Stimulated activated CD8-positive, alpha-beta memory T cell treated with anti-CD3 and anti-CD28 coated beads, Interleukin-2, amount 100 ng/mL, for 1 hour (primary cell): ENCODE data around the gene LYPLAL1.
"Not testable (repeated sequence)": the region's sequence is repeated elsewhere in the genome, so short reads cannot be mapped to it uniquely, and the experiment has no call there.

Source experiments
- DNase-seq, 2 donors: peaks; one replicate each; pipeline ENCODE4 v3.0.0-alpha.2; 2020; ENCODE audit warnings: low read depth in 2 of 2

Gene LYPLAL1

GRCh38 chr1:219163401-219163954, 10.2 kb upstream of the LYPLAL1 start:
- no peak for DNase-seq

GRCh38 chr1:219171192-219171935, 2.3 kb upstream of the LYPLAL1 start:
- no peak for DNase-seq

GRCh38 chr1:219172821-219173220, 857 bp upstream of the LYPLAL1 start:
- no peak for DNase-seq

GRCh38 chr1:219173434-219173757, 282 bp upstream of the LYPLAL1 start:
- DNase-seq, result no peak

- no peak for DNase-seq
Measured at GRCh38 chr1:219174460-219175211, 958 bp downstream of the LYPLAL1 start.

- no peak for DNase-seq
Measured at GRCh38 chr1:219175212-219175564, 1.5 kb downstream of the LYPLAL1 start.

- DNase-seq, result no peak
Measured at GRCh38 chr1:219176168-219176567, 2.5 kb downstream of the LYPLAL1 start.

GRCh38 chr1:219177363-219177762, 3.7 kb downstream of the LYPLAL1 start:
- no peak for DNase-seq

- DNase-seq, result no peak
Measured at GRCh38 chr1:219177940-219178339, 4.3 kb downstream of the LYPLAL1 start.

- DNase-seq, result no peak
Measured at GRCh38 chr1:219179293-219179692, 5.6 kb downstream of the LYPLAL1 start.

GRCh38 chr1:219184337-219184736, 10.7 kb downstream of the LYPLAL1 start:
- DNase-seq, result no peak

- DNase-seq, result no peak
Measured at GRCh38 chr1:219185486-219186117, 11.9 kb downstream of the LYPLAL1 start.

GRCh38 chr1:219188331-219188803, 14.7 kb downstream of the LYPLAL1 start:
- no peak for DNase-seq

GRCh38 chr1:219189021-219189824, 15.5 kb downstream of the LYPLAL1 start:
- DNase-seq, result no peak

- no peak for DNase-seq
Measured at GRCh38 chr1:219189952-219190351, 16.3 kb downstream of the LYPLAL1 start.

- no peak for DNase-seq
Measured at GRCh38 chr1:219190605-219191004, 16.9 kb downstream of the LYPLAL1 start.

GRCh38 chr1:219195833-219196232, 22.2 kb downstream of the LYPLAL1 start:
- DNase-seq, result not testable (repeated sequence)

- DNase-seq, result no peak
Measured at GRCh38 chr1:219201656-219202055, 28.0 kb downstream of the LYPLAL1 start.

GRCh38 chr1:219202567-219202966, 28.9 kb downstream of the LYPLAL1 start:
- DNase-seq, result no peak

GRCh38 chr1:219206350-219206749, 32.7 kb downstream of the LYPLAL1 start:
- DNase-seq, result no peak

GRCh38 chr1:219209578-219209977, 35.9 kb downstream of the LYPLAL1 start:
- DNase-seq, result no peak

GRCh38 chr1:219210067-219210466, 36.4 kb downstream of the LYPLAL1 start:
- no peak for DNase-seq
